Parietal lobe (tissue), 2 donors: Measurements from ENCODE around the gene PID1. TPM values are rescaled to one million over a fixed set of nuclear protein-coding genes. Genes with fewer than 3 reads are reported as not detected.

Experiments used
- small RNA-seq: library from RNA; depleted of rRNA; stranded (forward); fragments of <200 nt; gene quantifications from one replicate; pipeline ENCODE3, GENCODE V24; 2014; ENCODE audit warnings: low replicate concordance
- total RNA-seq: library from RNA; depleted of rRNA; stranded (reverse); fragments of >200 nt; gene quantifications from one replicate; pipeline ENCODE4 v1.2.3, GENCODE V29; 2014

Gene PID1, protein sequence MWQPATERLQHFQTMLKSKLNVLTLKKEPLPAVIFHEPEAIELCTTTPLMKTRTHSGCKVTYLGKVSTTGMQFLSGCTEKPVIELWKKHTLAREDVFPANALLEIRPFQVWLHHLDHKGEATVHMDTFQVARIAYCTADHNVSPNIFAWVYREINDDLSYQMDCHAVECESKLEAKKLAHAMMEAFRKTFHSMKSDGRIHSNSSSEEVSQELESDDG
- total RNA-seq, result 36.9 TPM

DNA sequence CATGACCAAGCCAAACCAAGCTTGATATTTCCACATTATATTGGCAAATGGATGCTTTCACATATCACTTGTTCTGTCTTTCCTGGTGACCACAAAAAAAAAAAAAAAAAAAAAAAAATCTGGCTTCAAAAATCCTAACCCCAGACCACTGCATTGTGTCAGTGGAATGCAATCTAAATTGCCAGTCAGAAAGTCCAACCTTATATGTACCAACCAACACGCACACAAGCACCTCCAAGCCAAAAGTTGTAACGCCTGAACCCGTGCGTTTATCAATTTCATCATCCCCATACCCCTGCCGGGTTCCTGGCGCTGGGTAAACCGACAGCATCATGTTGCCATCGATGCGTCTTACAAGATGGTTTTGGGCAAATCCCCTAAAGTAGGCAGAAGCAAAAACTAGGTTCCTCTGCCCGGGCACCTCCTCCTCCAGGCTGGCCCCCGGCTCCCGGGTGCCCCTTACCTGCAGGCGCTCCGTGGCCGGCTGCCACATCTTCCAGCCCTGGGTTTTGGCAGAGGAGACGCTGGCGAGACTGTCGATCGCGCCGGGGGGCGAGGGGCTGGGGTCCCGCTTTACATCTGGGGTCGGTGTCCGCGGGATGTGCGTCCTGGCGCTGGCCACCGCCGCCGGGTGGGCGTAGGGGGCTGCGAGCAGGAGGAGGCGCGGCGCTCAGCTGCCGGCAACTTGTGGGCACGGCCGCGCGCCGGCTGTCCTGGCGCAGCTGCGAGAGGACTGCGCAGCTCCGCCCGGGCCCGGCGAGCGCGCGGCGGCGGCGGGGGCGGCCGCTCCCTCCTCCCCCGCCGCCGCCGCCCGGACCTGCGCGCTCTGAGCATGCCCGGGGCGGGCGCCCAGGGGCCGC lies at the start of gene PID1:
Gene PID1 (minus strand): TSS at position 737 of the 860 bp plus-strand sequence. CDS start 244 bp downstream, at position 493.

Small RNAs within 50 kb of the gene (small RNA-seq; reads per million reads assigned to genes)
- gene RN7SKP283, result not detected
